ENCODE measurements around the gene FOXD3.
A peak's percentile ranks its signal among the peaks of the same experiment; 100 is the strongest.
"Not testable (repeated sequence)": the region's sequence is repeated elsewhere in the genome, so short reads cannot be mapped to it uniquely, and the experiment has no call there.

The FOXD3 gene

GRCh38 chr1:63321066-63321784 lies 1.1 kb upstream of the FOXD3 start:
- no peak for DNase-seq

GRCh38 chr1:63321785-63322113 lies 618 bp upstream of the FOXD3 start:
- no peak for DNase-seq

GRCh38 chr1:63322944-63323864 lies 837 bp downstream of the FOXD3 start:
- peak; percentile 73 for DNase-seq

- peak; percentile 55 for DNase-seq
These were observed 1.8 kb downstream of the FOXD3 start for GRCh38 chr1:63323865-63324778.

- DNase-seq, result no peak
These were observed 2.4 kb downstream of the FOXD3 start for GRCh38 chr1:63324779-63325119.

- no peak for DNase-seq
These were observed 3.1 kb downstream of the FOXD3 start for GRCh38 chr1:63325279-63325985.

- DNase-seq, result no peak
These were observed 3.7 kb downstream of the FOXD3 start for GRCh38 chr1:63326106-63326472.

- DNase-seq, result no peak
These were observed 4.4 kb downstream of the FOXD3 start for GRCh38 chr1:63326473-63327380.

GRCh38 chr1:63327417-63328054 lies 5.2 kb downstream of the FOXD3 start:
- DNase-seq, result peak; percentile 50

- no peak for DNase-seq
These were observed 5.8 kb downstream of the FOXD3 start for GRCh38 chr1:63328122-63328521.

- DNase-seq, result no peak
These were observed 6.4 kb downstream of the FOXD3 start for GRCh38 chr1:63328781-63329180.

- DNase-seq, result no peak
These were observed 7.4 kb downstream of the FOXD3 start for GRCh38 chr1:63329621-63330330.

GRCh38 chr1:63330331-63330916 lies 8.1 kb downstream of the FOXD3 start:
- DNase-seq, result no peak

- no peak for DNase-seq
These were observed 20.0 kb downstream of the FOXD3 start for GRCh38 chr1:63342402-63342801.

GRCh38 chr1:63343922-63344321 lies 21.6 kb downstream of the FOXD3 start:
- DNase-seq, result no peak

GRCh38 chr1:63350320-63350719 lies 28.0 kb downstream of the FOXD3 start:
- DNase-seq, result no peak

GRCh38 chr1:63352736-63353135 lies 30.4 kb downstream of the FOXD3 start:
- no peak for DNase-seq

- not testable (repeated sequence) for DNase-seq
These were observed 33.9 kb downstream of the FOXD3 start for GRCh38 chr1:63356234-63356633.

GRCh38 chr1:63359561-63359960 lies 37.2 kb downstream of the FOXD3 start:
- no peak for DNase-seq

- DNase-seq, result no peak
These were observed 39.7 kb downstream of the FOXD3 start for GRCh38 chr1:63362073-63362472.

Measured in NCI-H345 (cell line).